GM23338 (cell line): ENCODE measurements around the gene EPB41L5.

ENCODE experiments used
- EZH2 ChIP-seq: fragments of 200-600 bp; sonication (generic); IDR thresholded peaks from one replicate; pipeline ENCODE4 v1.8.0; 2017; ENCODE audit warnings: antibody characterized with exemption, mild to moderate bottlenecking, low read depth; ENCODE audit not compliant: unreplicated experiment
- POLR2AphosphoS5 ChIP-seq: IDR thresholded peaks from 2 replicates; pipeline ENCODE4 v1.6.1; 2016; ENCODE audit warnings: antibody characterized with exemption, low read depth
- ZNF331 ChIP-seq: fragments of 250-450 bp; sonication (Bioruptor Pico); IDR thresholded peaks from 2 replicates; pipeline ENCODE4 v1.5.0; 2020; ENCODE audit warnings: low read depth, mild to moderate bottlenecking, moderate library complexity

- TF ChIP-seq EZH2 (no peak), POLR2AphosphoS5 (no peak), ZNF331 (CRISPR knock-in tag) (no peak)
Observed at GRCh38 chr2:120012363-120012762, 514 bp upstream of the EPB41L5 start.
